Spleen (tissue), 11 donors: ENCODE results near the gene THY1. TPM values are rescaled to one million over a fixed set of nuclear protein-coding genes. Genes with fewer than 3 reads are reported as not detected.

Experiments
- DNase-seq: peaks from one replicate; pipeline ENCODE4 v3.0.0-alpha.2; 2020
- H3K27ac ChIP-seq, 8 donors: fragments of 200-600 bp; sonication (generic) in 7 of 8; 1 replicate in 4 of 8; 2 replicates in 4 of 8; pipeline versions ENCODE4 v1.5.0 to v1.8.0; 2016 to 2021; ENCODE audit warnings: inconsistent platforms in 4 of 8, mild to moderate bottlenecking in 4 of 8, moderate library complexity in 1 of 8
- H3K27me3 ChIP-seq, 7 donors: fragments of 200-600 bp; sonication (generic) in 6 of 7; replicated peaks in 1 of 7; 1 replicate in 4 of 7; 2 replicates in 3 of 7; pipeline versions ENCODE4 v1.5.0 to v1.8.0; 2016 to 2021; ENCODE audit warnings: inconsistent platforms in 3 of 7, mild to moderate bottlenecking in 1 of 7
- H3K36me3 ChIP-seq, 6 donors: fragments of 200-600 bp; sonication (generic) in 5 of 6; 1 replicate in 4 of 6; 2 replicates in 2 of 6; pipeline versions ENCODE4 v1.5.0 to v1.8.0; 2016 to 2021; ENCODE audit warnings: inconsistent platforms in 2 of 6
- H3K4me1 ChIP-seq, 6 donors: fragments of 200-600 bp; sonication (generic) in 5 of 6; 1 replicate in 3 of 6; 2 replicates in 3 of 6; pipeline versions ENCODE4 v1.5.0 to v1.8.0; 2016 to 2021; ENCODE audit warnings: inconsistent platforms in 3 of 6
- H3K4me3 ChIP-seq, 8 donors: fragments of 200-600 bp; sonication (generic) in 7 of 8; 1 replicate in 4 of 8; 2 replicates in 4 of 8; pipeline versions ENCODE4 v1.5.0 to v1.8.0; 2016 to 2021; ENCODE audit warnings: inconsistent platforms in 4 of 8, mild to moderate bottlenecking in 4 of 8, moderate library complexity in 2 of 8
- H3K9me3 ChIP-seq, 8 donors: fragments of 200-600 bp; sonication (generic) in 7 of 8; 1 replicate in 4 of 8; 2 replicates in 4 of 8; pipeline versions ENCODE4 v1.5.0 to v1.8.0; 2016 to 2021; ENCODE audit warnings: inconsistent platforms in 4 of 8
- POLR2A ChIP-seq, 3 donors: fragments of 450-650 bp; IDR thresholded peaks; one replicate each; pipeline ENCODE4 v1.5.1; 2017; ENCODE audit warnings: antibody characterized with exemption in 3 of 3, mild to moderate bottlenecking in 1 of 3
- POLR2AphosphoS5 ChIP-seq, 3 donors: sonication (generic); formaldehyde crosslinking; IDR thresholded peaks; one replicate each; pipeline ENCODE4 v1.5.1; 2017; ENCODE audit warnings: antibody characterized with exemption in 3 of 3
- WGBS, 5 donors: extraction: QIAGEN DNeasy Blood & Tissue Kit in 3 of 5; methylation state at CpG; one replicate each; pipeline versions ENCODE4 v1.1.5 to v1.1.7; 2013 to 2018; 5-methylcytosine and 5-hydroxymethylcytosine counted together
- intact Hi-C: fragments of 100-400 bp; cut with DNase I; formaldehyde crosslinking; loops from one replicate; pipeline ENCODE4 v1.15.0; 2023; ENCODE audit warnings: low total_unique reads
- polyA plus RNA-seq, 3 donors: library from polyadenylated mRNA; stranded (reverse); fragments of 200-250 nt; gene quantifications; one replicate each; pipeline ENCODE4 v1.2.1, GENCODE V29; 2013
- total RNA-seq, 7 donors: library from RNA; depleted of rRNA in 3 of 7; stranded (reverse); fragments of >200 nt in 3 of 7; fragmentation: NEBNext Ultra II Directional in 4 of 7; extraction: Animal tissue kit (Norgen Biotek cat#: 25700) in 4 of 7; gene quantifications; one replicate each; pipeline versions ENCODE4 v1.1.0 to v1.2.1, GENCODE V29; 2016 to 2021
- TF ChIP-seq, protein P1 (sequence below), 11 experiments: fragments of 200-600 bp in 7 of 11; fragments of 450-650 bp in 4 of 11; sonication (generic) in 4 of 11; IDR thresholded peaks in 8 of 11; conservative IDR thresholded peaks in 3 of 11; 1 replicate in 7 of 11; 2 replicates in 4 of 11; pipeline versions ENCODE4 v1.4.0 to v1.8.0; 2016 to 2021; ENCODE audit warnings: antibody characterized with exemption in 11 of 11, inconsistent platforms in 4 of 11, mild to moderate bottlenecking in 1 of 11
- donor health status: healthy with polysubstance abuse.
- donor health status: DM: no; HTN: no; CAD: no; lungs with moderate emphysema.
- donor health status: DM: no; HTN: no; CAD: no.
- donor health status: Bipolar disorder and iron deficiency.
- donor health status: healthy.
- donor health status: DM: no; HTN: no; CAD: no.
- donor health status: DM: yes; HTN: yes; CAD: no.

Gene THY1
- total and polyA plus RNA-seq, 10 donors: 6.1 to 29.4 (median 14.2) TPM

DNA sequence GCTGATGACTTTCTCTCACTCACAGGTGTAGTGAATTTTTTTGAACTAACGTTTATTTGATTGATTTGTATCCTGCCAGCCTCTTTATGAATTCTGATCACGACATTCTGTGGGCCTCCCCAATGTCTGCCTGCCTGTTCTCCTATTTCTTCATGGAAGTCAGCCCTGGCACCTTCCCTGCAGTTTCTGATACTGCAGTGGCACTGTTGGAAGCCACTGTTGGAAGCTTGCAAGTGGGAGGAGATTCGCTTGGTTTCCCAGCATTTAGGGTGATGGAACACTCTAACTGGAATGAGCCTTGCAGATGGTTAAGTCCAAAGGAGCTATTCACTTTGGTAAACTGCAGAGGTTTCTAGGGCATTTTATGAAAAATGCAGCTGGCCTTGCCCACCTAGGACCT lies 1.3 kb upstream of the THY1 start:
- H3K27ac ChIP-seq: no peak overlapping the region
- TF ChIP-seq POLR2A (IDR thresholded peaks at IDR 0.05) (no peak), POLR2AphosphoS5 (IDR thresholded peaks at IDR 0.05) (no peak)
- TF ChIP-seq, protein P1, sequence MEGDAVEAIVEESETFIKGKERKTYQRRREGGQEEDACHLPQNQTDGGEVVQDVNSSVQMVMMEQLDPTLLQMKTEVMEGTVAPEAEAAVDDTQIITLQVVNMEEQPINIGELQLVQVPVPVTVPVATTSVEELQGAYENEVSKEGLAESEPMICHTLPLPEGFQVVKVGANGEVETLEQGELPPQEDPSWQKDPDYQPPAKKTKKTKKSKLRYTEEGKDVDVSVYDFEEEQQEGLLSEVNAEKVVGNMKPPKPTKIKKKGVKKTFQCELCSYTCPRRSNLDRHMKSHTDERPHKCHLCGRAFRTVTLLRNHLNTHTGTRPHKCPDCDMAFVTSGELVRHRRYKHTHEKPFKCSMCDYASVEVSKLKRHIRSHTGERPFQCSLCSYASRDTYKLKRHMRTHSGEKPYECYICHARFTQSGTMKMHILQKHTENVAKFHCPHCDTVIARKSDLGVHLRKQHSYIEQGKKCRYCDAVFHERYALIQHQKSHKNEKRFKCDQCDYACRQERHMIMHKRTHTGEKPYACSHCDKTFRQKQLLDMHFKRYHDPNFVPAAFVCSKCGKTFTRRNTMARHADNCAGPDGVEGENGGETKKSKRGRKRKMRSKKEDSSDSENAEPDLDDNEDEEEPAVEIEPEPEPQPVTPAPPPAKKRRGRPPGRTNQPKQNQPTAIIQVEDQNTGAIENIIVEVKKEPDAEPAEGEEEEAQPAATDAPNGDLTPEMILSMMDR (IDR thresholded peaks at IDR 0.05 in 8 of 11, conservative IDR thresholded peaks at IDR 0.05 in 3 of 11): no peak
- intact Hi-C loops: no loop called here
- H3K4me3 ChIP-seq: no peak overlapping the region
- H3K4me1 ChIP-seq: peaks cover 6 to 31% (median 20%) of the 10 kb centered on the region in 6 donors
- H3K9me3 ChIP-seq: peaks cover 0 to 5% (median 0%) of the 10 kb centered on the region in 8 donors
- WGBS, 5 donors: 76 to 90% (median 80%) methylated on average over 3 of the region's 3 CpGs
- H3K27me3 ChIP-seq: peaks cover 0 to 66% (median 38%) of the 10 kb centered on the region in 7 donors
- no peak for DNase-seq
- H3K36me3 ChIP-seq: no peaks in the 10 kb centered on the region

DNA sequence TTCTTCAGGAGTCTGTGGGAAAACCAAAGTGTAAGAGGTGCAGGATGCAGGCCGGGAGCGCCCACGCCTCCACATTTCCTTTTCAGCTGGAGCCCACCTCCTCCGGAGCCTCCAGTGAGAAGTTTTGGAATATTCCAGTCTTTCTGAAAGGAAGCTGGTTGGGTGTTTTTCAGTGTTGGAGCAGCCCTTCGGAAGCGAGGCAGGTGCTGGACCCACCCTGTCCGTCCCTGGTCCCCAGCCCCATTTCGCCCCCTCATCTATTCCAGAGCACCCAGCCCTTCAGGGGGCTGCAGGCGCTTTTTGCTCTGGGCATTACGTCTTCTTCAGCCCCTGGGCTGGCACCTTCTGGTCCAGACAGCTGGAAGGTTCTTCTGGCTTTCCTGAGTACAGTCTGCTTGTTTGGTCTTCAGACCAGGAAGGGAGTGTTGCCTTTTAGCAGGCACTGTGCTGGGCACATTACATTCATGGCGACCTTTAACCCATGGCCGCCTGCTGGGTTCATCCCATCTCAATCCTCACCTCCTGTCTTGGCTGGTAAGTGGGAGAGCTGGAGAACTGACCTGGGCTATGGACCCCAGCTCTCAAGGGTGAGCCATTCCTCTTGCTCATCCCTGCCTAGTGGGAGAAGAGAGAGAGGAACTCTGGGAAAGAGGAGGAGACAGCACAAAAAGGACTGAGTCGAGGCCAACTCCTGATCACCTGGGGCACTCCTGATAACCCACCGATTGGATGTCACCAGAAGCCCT lies 710 bp upstream of the THY1 start:
- no peak for DNase-seq
- TF ChIP-seq, protein P1 (IDR thresholded peaks at IDR 0.05 in 8 of 11, conservative IDR thresholded peaks at IDR 0.05 in 3 of 11): no peak
- no peak for TF ChIP-seq POLR2AphosphoS5 (IDR thresholded peaks at IDR 0.05)
- TF ChIP-seq POLR2A (IDR thresholded peaks at IDR 0.05): no peak
- Histone ChIP-seq H3K27me3 (peaks cover 0 to 64% (median 38%) of the 10 kb centered on the region in 7 donors), H3K27ac (no peak overlapping the region), H3K4me3 (peak overlapping the region in 4 of 8 donors; percentile 25 to 62 (median 36)), H3K4me1 (peaks cover 6 to 31% (median 20%) of the 10 kb centered on the region in 6 donors), H3K36me3 (no peaks in the 10 kb centered on the region), H3K9me3 (no peaks in the 10 kb centered on the region)
- 62 to 73% (median 70%) methylated on average over 14 of the region's 14 CpGs for WGBS, 5 donors
- intact Hi-C loops: no loop called here

DNA sequence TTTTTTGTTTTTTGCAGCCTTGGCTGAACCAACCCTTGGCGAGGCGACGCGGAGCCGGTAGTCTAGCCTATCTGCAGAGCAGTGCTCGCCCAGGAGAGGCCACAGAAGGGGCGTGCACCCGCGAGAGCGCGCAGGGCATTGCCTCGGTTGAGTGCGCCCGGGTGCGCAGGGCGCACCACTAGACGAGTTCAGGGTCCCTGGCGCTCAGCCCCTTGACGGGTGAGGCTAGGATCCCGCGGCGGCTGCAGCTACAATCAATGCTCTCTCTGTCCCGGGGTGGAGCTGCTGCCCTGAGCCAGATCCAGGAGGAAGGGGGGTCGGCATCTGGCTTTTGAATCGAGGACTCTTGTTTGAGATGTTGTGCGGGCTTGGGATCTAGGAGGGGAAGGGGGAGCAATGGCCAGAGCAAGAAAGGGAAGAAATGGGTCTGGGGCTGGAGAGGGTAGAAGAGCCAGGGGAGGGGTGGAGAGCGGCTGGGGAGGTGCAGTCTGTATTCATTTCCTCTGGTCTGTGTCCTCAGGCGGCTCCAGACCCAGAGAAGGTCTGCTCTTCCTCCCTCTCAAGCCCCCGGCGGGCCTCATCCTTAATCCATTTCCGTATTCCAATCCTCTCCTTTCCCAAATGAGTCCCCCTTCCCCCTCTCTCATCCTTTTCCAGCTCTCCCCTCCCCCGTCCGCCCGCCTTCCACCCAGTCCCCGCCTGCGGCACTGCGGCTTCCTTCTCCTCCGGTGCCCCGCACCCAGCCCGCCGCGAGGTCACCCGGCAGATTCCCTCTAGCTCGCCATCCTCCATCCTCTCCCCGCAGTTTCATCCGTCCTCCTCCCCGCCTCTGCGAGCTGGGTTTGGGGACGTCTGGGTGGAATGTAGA lies 797 bp downstream of the THY1 start:
- peaks cover 6 to 31% (median 20%) of the 10 kb centered on the region in 6 donors for H3K4me1 ChIP-seq
- intact Hi-C loops: no loop called here
- H3K4me3 ChIP-seq: peak overlapping the region; percentile 4 to 62 (median 35)
- TF ChIP-seq POLR2A (IDR thresholded peaks at IDR 0.05) (no peak), POLR2AphosphoS5 (IDR thresholded peaks at IDR 0.05) (no peak)
- TF ChIP-seq, protein P1 (IDR thresholded peaks at IDR 0.05 in 8 of 11, conservative IDR thresholded peaks at IDR 0.05 in 3 of 11): no peak
- H3K27ac ChIP-seq: peak overlapping the region in 4 of 8 donors; percentile 2 to 20 (median 12)
- DNase-seq: no peak
- H3K36me3 ChIP-seq: no peaks in the 10 kb centered on the region
- 2% methylated on average over 38 to 49 of the region's 49 CpGs for WGBS, 5 donors
- H3K9me3 ChIP-seq: no peaks in the 10 kb centered on the region
- peaks cover 0 to 70% (median 38%) of the 10 kb centered on the region in 7 donors for H3K27me3 ChIP-seq
